GM12801 (cell line): Measurements from ENCODE around the gene IGSF9B.

ENCODE experiments used
- CTCF ChIP-seq: IDR thresholded peaks from one replicate; pipeline ENCODE4 v1.5.1; 2011; ENCODE audit warnings: control low read depth; ENCODE audit not compliant: insufficient read length; ENCODE audit errors: extremely low read depth

The IGSF9B gene

GRCh38 chr11:133911171-133911570 lies 45.6 kb downstream of the IGSF9B start:
- no peak for TF ChIP-seq CTCF

GRCh38 chr11:133910101-133910500 lies 46.7 kb downstream of the IGSF9B start:
- TF ChIP-seq CTCF, result no peak

GRCh38 chr11:133908827-133909226 lies 47.9 kb downstream of the IGSF9B start:
- no peak for TF ChIP-seq CTCF

- TF ChIP-seq CTCF, result no peak
Observed at GRCh38 chr11:133907841-133908241, 48.9 kb downstream of the IGSF9B start.

- TF ChIP-seq CTCF, result no peak
Observed at GRCh38 chr11:133907216-133907615, 49.6 kb downstream of the IGSF9B start.

- no peak for TF ChIP-seq CTCF
Observed at GRCh38 chr11:133906746-133907145, 50.0 kb downstream of the IGSF9B start.

GRCh38 chr11:133906241-133906640 lies 50.5 kb downstream of the IGSF9B start:
- TF ChIP-seq CTCF, result no peak

- no peak for TF ChIP-seq CTCF
Observed at GRCh38 chr11:133905677-133906156, 51.1 kb downstream of the IGSF9B start.
